Hematopoietic multipotent progenitor cell (in vitro differentiated cells): Measurements from ENCODE around the gene PTPRM. TPM values are rescaled to one million over a fixed set of nuclear protein-coding genes. Genes with fewer than 3 reads are reported as not detected.

Experiments
- DNase-seq, 3 donors: peaks; one replicate each; pipeline ENCODE4 v3.0.0-alpha.2; 2011 to 2015; ENCODE audit warnings: low read depth in 2 of 3, low spot score in 2 of 3
- total RNA-seq: library from RNA; depleted of rRNA; stranded (reverse); fragments of >200 nt; gene quantifications from one replicate; pipeline ENCODE4 v1.2.3, GENCODE V29; 2012

PTPRM gene
- total RNA-seq, 1 donor, result 18.0 TPM

GRCh38 chr18:8252371-8252770 is 685.3 kb downstream of the PTPRM start:
- no peak for DNase-seq

- no peak for DNase-seq
Observed at GRCh38 chr18:8253944-8254343, 686.8 kb downstream of the PTPRM start.

GRCh38 chr18:8254654-8255053 is 687.5 kb downstream of the PTPRM start:
- no peak for DNase-seq

GRCh38 chr18:8257851-8258434 is 690.8 kb downstream of the PTPRM start:
- DNase-seq, result no peak

- no peak for DNase-seq
Observed at GRCh38 chr18:8260319-8260718, 693.2 kb downstream of the PTPRM start.

GRCh38 chr18:8260827-8261226 is 693.7 kb downstream of the PTPRM start:
- DNase-seq, result no peak

GRCh38 chr18:8261651-8262091 is 694.6 kb downstream of the PTPRM start:
- no peak for DNase-seq

GRCh38 chr18:8262221-8262620 is 695.1 kb downstream of the PTPRM start:
- no peak for DNase-seq

- DNase-seq, result no peak
Observed at GRCh38 chr18:8264116-8264515, 697.0 kb downstream of the PTPRM start.

- no peak for DNase-seq
Observed at GRCh38 chr18:8264861-8265411, 697.8 kb downstream of the PTPRM start.

- no peak for DNase-seq
Observed at GRCh38 chr18:8272254-8272653, 705.1 kb downstream of the PTPRM start.

GRCh38 chr18:8274370-8274769 is 707.3 kb downstream of the PTPRM start:
- no peak for DNase-seq

GRCh38 chr18:8276406-8276805 is 709.3 kb downstream of the PTPRM start:
- no peak for DNase-seq

GRCh38 chr18:8277270-8277669 is 710.2 kb downstream of the PTPRM start:
- DNase-seq, result no peak

- no peak for DNase-seq
Observed at GRCh38 chr18:8279346-8279745, 712.2 kb downstream of the PTPRM start.

- DNase-seq, result no peak
Observed at GRCh38 chr18:8279781-8280330, 712.7 kb downstream of the PTPRM start.

GRCh38 chr18:8283891-8284585 is 716.9 kb downstream of the PTPRM start:
- DNase-seq, result no peak

- no peak for DNase-seq
Observed at GRCh38 chr18:8286303-8286702, 719.2 kb downstream of the PTPRM start.

GRCh38 chr18:8287196-8287885 is 720.2 kb downstream of the PTPRM start:
- DNase-seq, result no peak

GRCh38 chr18:8288472-8289195 is 721.5 kb downstream of the PTPRM start:
- DNase-seq, result no peak

GRCh38 chr18:8290435-8290834 is 723.3 kb downstream of the PTPRM start:
- DNase-seq, result peak in 1 of 3 donors; percentile 42
